Ovary (tissue), 3 donors: Measurements from ENCODE around the gene PHKA1.

ENCODE experiments used
- CTCF ChIP-seq, 3 donors: fragments of 450-650 bp in 2 of 3; fragments of 200-600 bp in 1 of 3; IDR thresholded peaks; one replicate each; pipeline versions ENCODE4 v1.5.1 to v1.8.0; 2016 to 2022; ENCODE audit warnings: antibody characterized with exemption in 3 of 3, mild to moderate bottlenecking in 1 of 3
- EP300 ChIP-seq: sonication (generic); formaldehyde crosslinking; IDR thresholded peaks from one replicate; pipeline ENCODE4 v1.6.1; 2017; ENCODE audit warnings: antibody characterized with exemption
- donor health status: DM: no; HTN: no; CAD: no.

GRCh38 chrX:72604705-72605104 lies 109.4 kb downstream of the PHKA1 start:
- TF ChIP-seq CTCF (IDR thresholded peaks at IDR 0.05) = no peak
- TF ChIP-seq EP300 = no peak
